ENCODE results near the gene MED20.

The MED20 gene

DNA sequence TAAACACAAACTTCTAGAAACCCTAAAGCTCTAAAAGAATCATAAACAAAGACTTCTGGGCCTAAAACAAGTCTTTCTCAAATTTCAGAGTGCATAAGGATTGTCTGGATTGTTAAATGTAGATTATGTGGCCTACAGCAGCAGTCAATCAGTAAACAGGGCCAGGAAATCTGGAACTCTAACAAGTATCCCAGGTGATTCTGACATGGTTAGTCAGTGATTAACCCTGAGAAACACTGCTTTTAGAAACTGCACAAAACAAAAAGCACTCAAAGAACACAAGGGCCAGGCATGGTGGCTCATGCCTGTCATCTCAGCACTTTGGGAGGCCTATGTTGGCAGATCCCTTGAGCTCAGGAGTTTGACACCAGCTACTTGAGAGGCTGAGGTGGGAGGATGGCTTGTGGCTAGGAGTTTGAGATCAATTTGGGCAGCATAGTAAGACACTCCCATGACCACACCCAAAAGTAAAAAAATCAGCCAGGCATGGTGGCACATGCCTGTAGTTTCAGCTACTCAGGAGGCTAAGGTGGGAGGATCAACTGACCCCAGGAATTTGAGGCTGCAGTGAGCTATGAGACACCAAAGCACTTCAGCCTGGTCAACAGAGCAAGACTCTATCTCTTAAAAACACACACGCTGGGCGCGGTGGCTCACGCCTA lies 5.9 kb downstream of the MED20 start:
- no peaks in the 10 kb centered on the region for H3K9me3 Mint-ChIP-seq
- DNase-seq, result no peak
- CTCF ChIA-PET, result interaction anchor here (0.7 to 2.3 kb wide), 2 partner anchors 10 to 130 kb away, joined by 3 to 6 read pairs; no protein-coding TSS in a partner anchor
- H3K27me3 Mint-ChIP-seq, result no peaks in the 10 kb centered on the region
- H3K27ac Mint-ChIP-seq, result peak overlapping the region; percentile 68
- H3K36me3 Mint-ChIP-seq, result peaks cover 38% of the 10 kb centered on the region
- peaks cover 43% of the 10 kb centered on the region for H3K4me1 Mint-ChIP-seq
- no peak overlapping the region for H3K4me3 Mint-ChIP-seq

DNA sequence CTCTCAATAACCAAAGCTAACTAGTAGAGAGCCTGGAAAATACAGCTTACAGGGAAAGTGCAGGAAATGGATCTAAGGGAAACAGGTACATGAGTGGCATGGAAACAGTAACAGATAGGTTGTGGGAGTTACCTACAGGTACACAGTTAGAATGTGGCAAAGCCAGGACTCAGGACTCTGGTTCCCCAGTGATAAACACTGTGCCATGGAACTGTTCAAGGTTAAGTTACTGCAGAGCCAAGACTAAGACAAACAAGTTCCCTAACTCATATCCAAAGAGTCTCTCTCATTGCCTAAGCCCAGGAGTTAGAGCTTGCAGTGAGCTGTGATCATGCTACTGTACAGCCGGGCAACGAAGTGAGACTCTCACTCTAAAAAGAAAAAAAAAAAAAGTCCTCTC lies 6.6 kb downstream of the MED20 start:
- Mint-ChIP-seq H3K9me3 (no peaks in the 10 kb centered on the region), H3K27ac (no peak overlapping the region), H3K27me3 (no peaks in the 10 kb centered on the region), H3K4me1 (peaks cover 40% of the 10 kb centered on the region), H3K36me3 (peaks cover 38% of the 10 kb centered on the region), H3K4me3 (no peak overlapping the region)
- CTCF ChIA-PET, result interaction anchor here (0.7 kb wide), 1 partner anchor 131 kb away, joined by 3 read pairs; no protein-coding TSS in a partner anchor
- no peak for DNase-seq

DNA sequence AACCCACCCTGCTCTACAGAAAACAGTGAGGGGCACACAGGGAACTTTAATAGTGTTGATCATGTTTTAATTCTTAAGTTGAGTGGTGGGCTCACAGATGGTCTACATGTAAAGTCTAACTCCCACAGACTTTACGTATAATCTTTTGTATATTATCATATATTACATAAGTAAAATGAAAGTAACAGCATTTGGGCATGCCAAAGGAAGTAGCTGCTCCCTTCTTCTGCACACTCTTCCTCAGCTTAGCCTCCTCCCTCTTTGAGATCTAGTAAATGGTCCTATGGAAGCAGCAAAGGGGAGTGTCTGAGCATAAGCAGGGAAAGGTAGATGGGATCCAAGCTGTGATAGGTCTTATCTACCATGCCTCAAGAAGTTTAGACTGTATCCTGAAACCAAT lies 11.2 kb downstream of the MED20 start:
- H3K4me3 Mint-ChIP-seq, result no peak overlapping the region
- H3K36me3 Mint-ChIP-seq, result peaks cover 46% of the 10 kb centered on the region
- no peak for DNase-seq
- H3K27ac Mint-ChIP-seq, result no peak overlapping the region
- peaks cover 32% of the 10 kb centered on the region for H3K4me1 Mint-ChIP-seq
- no peaks in the 10 kb centered on the region for H3K9me3 Mint-ChIP-seq
- CTCF ChIA-PET, result no interaction called here
- H3K27me3 Mint-ChIP-seq, result no peaks in the 10 kb centered on the region

DNA sequence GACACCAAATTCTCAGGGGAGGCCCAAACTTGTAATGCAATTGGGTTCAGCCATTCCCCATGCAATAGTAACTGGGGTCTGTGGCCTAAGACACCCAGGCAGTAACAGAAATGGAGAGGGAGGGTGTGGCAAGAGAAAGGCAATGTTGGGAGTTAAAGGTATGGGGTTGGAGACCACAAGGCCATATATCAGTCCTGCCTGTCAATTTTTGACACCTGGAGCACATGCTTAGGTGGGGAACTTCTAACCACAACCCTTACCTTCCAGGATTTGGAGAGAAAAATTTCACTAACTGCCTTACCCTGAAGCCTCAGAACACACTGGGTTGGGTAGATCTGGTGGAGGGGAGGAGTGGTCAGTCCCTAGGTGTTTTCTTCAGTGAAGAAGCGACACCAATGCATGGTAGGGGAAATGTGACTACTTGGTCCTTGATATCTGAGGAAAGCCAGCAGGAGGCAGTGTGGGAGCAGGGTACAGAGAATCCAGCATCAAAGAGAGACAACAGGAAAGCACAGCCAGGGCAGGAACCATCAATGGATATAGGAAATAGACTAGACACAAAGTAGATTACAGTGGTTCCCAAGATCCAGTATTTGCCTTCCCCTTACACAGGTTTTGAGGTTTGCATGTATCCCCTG lies 18.9 kb downstream of the MED20 start:
- Mint-ChIP-seq H3K27ac (peak overlapping the region; percentile 9), H3K36me3 (peaks cover 27% of the 10 kb centered on the region), H3K27me3 (no peaks in the 10 kb centered on the region), H3K4me3 (no peak overlapping the region), H3K9me3 (no peaks in the 10 kb centered on the region), H3K4me1 (peaks cover 33% of the 10 kb centered on the region)
- CTCF ChIA-PET, result interaction anchor here (0.9 to 7.5 kb wide), 3 partner anchors 37 to 142 kb away, joined by 3 to 112 read pairs (median 3); no protein-coding TSS in a partner anchor
- DNase-seq, result peak; percentile 82

DNA sequence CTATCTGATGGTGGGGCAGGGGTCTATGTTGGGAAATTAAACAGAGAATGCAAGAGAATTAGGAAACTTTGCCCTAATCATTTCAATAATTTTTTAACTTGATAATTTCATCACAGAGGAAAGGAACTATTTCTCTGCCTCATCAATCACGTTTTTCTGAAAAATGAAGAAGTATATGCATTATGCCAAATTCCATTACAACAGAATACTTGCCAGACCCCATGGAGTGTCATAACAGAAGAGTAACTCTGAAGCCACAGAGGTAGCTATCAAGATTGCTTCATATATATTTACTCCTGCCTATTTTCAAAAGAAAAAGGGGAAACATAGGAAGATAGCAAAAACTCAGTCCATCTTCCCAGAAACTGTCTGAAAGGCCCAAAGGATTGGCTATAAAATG lies 20.1 kb downstream of the MED20 start:
- Mint-ChIP-seq H3K9me3 (no peaks in the 10 kb centered on the region), H3K27me3 (no peaks in the 10 kb centered on the region), H3K27ac (no peak overlapping the region), H3K36me3 (peaks cover 23% of the 10 kb centered on the region), H3K4me1 (peaks cover 37% of the 10 kb centered on the region), H3K4me3 (no peak overlapping the region)
- no peak for DNase-seq
- CTCF ChIA-PET, result interaction anchor here (0.7 to 7.5 kb wide), 3 partner anchors 38 to 143 kb away, joined by 3 to 112 read pairs (median 3); no protein-coding TSS in a partner anchor

DNA sequence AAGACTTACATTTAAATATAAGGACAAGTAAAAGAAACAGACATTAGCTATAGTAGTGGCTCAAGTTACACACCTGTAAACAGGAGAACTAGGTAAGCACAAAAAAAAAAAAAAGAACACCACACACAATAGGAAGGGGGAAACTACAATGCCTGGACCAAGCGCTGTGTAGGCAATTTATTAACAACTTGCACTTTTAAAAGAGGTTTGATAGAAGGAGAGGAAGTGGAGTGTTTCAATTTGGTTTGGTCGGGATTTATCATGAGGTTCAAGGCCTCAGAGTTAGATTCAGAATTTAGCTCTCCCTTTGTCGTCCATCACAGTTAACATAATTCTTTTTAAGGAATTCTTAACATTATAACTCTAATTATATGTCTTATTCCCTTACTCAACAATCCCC lies 24.7 kb downstream of the MED20 start:
- no peak for DNase-seq
- H3K4me3 Mint-ChIP-seq, result no peak overlapping the region
- peaks cover 17% of the 10 kb centered on the region for H3K4me1 Mint-ChIP-seq
- no peaks in the 10 kb centered on the region for H3K27me3 Mint-ChIP-seq
- no peaks in the 10 kb centered on the region for H3K9me3 Mint-ChIP-seq
- H3K36me3 Mint-ChIP-seq, result peaks cover 2% of the 10 kb centered on the region
- CTCF ChIA-PET, result interaction anchor here (0.7 to 2.0 kb wide), 6 partner anchors 9 to 152 kb away, joined by 3 to 11 read pairs (median 4); partner anchors contain the start of genes BYSL and MED20
- H3K27ac Mint-ChIP-seq, result peak overlapping the region; percentile 79

DNA sequence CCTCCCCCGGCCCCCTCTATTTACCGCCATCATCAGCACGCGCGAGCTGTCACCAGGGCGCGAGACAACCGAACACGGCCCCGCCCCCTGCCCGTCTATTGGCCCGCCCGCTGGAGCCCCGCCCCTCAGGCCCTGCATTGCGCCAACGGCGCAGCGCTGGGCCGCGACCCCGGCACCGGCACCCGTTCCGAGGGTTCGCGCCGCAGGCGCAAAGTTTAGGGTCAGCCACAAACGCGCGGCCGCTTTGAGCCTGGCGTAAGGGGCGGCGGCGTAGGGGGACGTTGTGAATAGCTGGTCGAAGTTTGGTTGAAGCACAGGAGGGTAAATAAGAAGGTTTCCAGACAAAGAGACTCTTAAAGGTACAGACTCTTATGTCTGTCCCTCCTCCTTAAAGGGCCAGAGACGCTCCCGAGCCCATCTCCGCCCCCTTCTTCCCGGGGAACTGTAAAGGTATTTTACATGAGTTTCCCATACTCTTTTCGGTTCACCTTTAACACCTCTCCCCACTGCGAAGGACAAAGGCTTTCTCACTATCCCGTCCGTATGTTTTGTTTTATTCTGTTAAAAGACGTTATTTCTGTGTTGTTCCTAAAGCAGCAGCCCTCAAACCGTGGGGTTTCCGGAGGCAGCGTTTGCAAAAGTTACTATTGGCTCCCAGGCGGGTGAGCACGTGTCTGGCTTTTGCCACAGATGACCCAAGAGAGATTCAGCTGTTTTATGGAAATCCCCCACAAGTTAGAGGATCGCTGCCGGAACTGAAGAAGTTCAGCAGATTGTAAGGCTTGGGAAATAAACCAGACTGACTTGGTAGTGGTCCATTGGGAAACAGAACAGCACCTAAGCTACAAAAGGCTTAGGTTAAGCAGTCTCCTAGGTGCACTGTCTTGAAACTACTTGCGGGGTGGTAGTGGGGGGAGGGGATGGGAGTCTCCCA lies 25.4 kb downstream of the MED20 start, which contains the start of gene USP49:
USP49 (minus strand) TSS at position 76 of the 934 bp plus-strand sequence. CDS start 88,392 bp downstream, outside the sequence.
- Mint-ChIP-seq H3K4me1 (peaks cover 17% of the 10 kb centered on the region), H3K9me3 (no peaks in the 10 kb centered on the region), H3K36me3 (peaks cover 2% of the 10 kb centered on the region), H3K27ac (peak within 1 kb of the TSS; percentile 79), H3K4me3 (no peak within 1 kb of the TSS), H3K27me3 (no peaks in the 10 kb centered on the region)
- CTCF ChIA-PET, result interaction anchor here (0.7 to 2.0 kb wide), 7 partner anchors 10 to 153 kb away, joined by 3 to 11 read pairs (median 4); partner anchors contain the start of genes BYSL, MED20 and TOMM6
- DNase-seq, result peak; percentile 95

DNA sequence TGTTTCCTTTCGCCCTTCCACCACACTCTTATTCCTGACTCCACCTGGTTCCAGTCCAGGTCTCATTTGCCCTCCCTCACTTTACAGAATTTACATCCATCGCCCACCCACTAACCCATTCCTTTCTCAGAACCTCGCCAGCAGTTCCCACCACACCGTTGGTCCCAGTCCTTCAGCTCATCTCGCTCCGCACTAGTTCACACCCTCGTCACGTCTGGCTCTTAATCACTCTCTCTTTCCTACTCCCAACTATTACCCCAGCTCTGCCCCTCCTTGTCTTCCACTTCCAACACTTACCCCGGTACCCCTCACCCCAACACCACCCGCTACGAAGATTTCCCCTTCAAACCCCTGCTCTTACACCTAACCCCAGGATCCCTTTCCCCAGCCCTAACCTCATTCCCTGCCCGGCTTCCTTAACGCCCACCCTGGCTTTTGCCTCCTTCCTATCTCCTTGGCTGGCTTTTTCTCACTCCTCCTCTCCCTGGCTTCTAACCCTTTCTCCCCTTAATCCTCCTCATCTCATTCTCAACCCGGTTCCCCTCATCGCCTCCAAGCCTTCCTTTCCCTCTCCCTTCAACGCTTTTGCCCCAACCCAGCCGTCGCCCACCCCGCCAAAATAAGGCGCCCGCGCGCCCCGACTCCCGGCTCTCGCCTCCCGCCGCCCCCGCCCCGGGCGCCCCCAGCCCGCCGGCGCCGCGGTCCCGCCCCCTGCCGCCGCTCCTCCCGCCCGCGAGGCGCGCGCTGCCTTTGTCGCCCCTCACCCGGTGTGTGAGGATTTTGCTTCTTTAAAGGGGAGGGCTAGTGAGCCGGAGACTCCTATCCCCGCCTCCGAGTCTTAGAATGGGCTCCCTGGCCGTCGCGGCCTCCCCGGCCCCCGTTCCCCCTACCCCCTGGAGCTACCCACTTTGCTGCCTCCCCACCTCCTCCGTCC lies 26.3 kb downstream of the MED20 start:
- Mint-ChIP-seq H3K36me3 (no peaks in the 10 kb centered on the region), H3K4me3 (no peak overlapping the region), H3K9me3 (no peaks in the 10 kb centered on the region), H3K4me1 (peaks cover 17% of the 10 kb centered on the region), H3K27me3 (no peaks in the 10 kb centered on the region), H3K27ac (peak overlapping the region; percentile 58)
- CTCF ChIA-PET, result interaction anchor here (1.0 to 2.0 kb wide), 6 partner anchors 26 to 154 kb away, joined by 3 to 11 read pairs (median 4); partner anchors contain the start of genes BYSL, MED20 and TOMM6
- no peak for DNase-seq

DNA sequence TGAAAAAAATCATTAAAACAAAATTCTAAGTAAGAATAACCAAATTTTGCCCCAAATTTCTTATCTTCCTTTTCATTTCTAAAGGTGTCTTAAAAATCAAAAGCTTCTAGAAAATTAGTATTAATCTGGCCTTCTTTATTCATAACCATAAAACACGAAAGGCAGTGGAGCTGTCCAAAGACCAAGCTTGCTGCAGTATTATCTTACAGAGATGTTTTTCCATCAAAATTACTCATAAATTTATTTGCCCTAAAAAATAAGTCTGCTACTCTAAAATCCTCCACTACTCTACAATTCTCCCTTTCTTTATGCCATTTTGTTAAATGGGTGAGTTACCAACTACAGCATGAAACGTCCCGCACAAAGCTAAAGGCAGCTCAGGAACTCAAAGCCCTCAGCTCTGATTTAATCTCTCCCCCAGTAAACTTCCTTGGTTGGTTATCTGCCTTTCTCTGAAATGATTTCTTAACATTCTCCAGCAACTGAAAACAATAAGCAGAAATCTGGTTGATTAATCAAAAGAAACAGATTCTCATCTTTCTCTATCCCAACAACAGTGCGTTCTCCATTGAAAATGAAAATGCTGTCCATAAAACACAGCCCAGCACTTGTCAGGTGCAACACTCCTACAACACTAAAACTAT lies 27.9 kb downstream of the MED20 start:
- Mint-ChIP-seq H3K27ac (no peak overlapping the region), H3K27me3 (no peaks in the 10 kb centered on the region), H3K36me3 (no peaks in the 10 kb centered on the region), H3K4me1 (peaks cover 17% of the 10 kb centered on the region), H3K4me3 (no peak overlapping the region), H3K9me3 (no peaks in the 10 kb centered on the region)
- CTCF ChIA-PET, result interaction anchor here (0.8 to 1.3 kb wide), 3 partner anchors 43 to 105 kb away, joined by 3 to 4 read pairs (median 3); partner anchors contain the start of gene TOMM6
- no peak for DNase-seq

DNA sequence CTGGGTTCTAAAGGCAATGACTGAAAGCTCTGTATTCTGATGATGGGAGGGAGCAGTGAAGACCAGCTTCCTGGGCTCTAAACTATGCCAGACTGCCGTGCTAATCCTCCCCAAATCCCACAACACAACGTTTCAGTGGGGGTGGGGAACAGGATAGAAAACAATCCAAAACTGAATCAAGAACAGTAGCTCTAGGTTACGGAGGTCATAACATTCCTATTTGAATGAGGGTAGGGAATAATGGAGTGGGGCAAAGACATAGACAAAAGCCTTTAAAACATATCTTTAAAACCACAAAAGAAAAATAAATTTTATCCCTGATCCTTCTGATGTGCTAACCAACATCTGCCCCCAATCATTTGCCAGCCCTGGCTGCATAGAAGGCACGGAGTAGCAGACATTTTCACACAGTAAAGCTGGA lies 33.6 kb downstream of the MED20 start:
- H3K9me3 Mint-ChIP-seq, result no peaks in the 10 kb centered on the region
- H3K4me1 Mint-ChIP-seq, result peaks cover 2% of the 10 kb centered on the region
- no peak overlapping the region for H3K4me3 Mint-ChIP-seq
- H3K27ac Mint-ChIP-seq, result no peak overlapping the region
- no peak for DNase-seq
- CTCF ChIA-PET, result interaction anchor here (1.1 to 1.2 kb wide), 2 partner anchors 34 to 40 kb away, joined by 3 read pairs; partner anchors contain the start of genes BYSL and MED20
- H3K27me3 Mint-ChIP-seq, result no peaks in the 10 kb centered on the region
- no peaks in the 10 kb centered on the region for H3K36me3 Mint-ChIP-seq

DNA sequence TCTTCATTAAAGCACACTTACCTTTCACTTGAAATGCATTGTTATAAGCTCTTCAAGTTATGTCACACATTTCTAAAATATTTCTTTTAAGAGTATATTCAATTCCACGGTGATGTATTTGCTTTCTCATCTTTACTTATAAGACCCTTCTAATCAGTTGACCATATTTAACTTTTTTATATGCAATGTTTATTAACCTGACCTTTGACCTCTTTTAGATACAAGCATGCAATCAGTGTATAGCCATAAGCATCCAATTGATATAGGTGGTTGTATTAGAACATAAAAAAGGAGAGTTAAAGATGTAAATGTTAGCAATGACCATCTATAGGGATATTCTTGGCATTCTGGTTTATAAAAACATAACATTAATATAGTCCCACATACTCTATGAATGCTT lies 35.0 kb downstream of the MED20 start:
- Mint-ChIP-seq H3K36me3 (no peaks in the 10 kb centered on the region), H3K9me3 (no peaks in the 10 kb centered on the region), H3K27me3 (no peaks in the 10 kb centered on the region), H3K4me3 (no peak overlapping the region), H3K27ac (no peak overlapping the region), H3K4me1 (no peaks in the 10 kb centered on the region)
- CTCF ChIA-PET, result interaction anchor here (0.6 to 1.1 kb wide), 2 partner anchors 218 to 643 kb away, joined by 3 read pairs; no protein-coding TSS in a partner anchor
- no peak for DNase-seq

DNA sequence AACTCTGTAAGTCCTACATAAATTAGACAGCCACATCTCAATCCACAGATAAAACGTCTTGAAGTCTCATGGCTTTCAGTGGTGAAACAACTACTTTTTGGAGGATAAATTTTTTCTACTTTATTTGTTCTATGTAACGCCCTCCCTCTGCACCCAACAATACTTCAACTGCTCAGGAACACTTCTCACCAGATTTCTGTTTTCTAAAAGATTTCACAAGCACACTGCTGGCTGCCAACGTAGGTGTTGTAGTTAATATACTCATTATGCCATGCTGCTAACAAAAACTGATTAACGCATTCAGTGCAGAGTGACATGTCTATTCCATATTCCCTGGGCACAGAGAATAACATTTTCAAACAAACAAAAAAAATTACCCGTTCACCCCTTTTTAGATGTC lies 36.0 kb downstream of the MED20 start:
- no peaks in the 10 kb centered on the region for H3K9me3 Mint-ChIP-seq
- no peak overlapping the region for H3K4me3 Mint-ChIP-seq
- no peak overlapping the region for H3K27ac Mint-ChIP-seq
- no peak for DNase-seq
- no peaks in the 10 kb centered on the region for H3K4me1 Mint-ChIP-seq
- CTCF ChIA-PET, result no interaction called here
- no peaks in the 10 kb centered on the region for H3K36me3 Mint-ChIP-seq
- H3K27me3 Mint-ChIP-seq, result no peaks in the 10 kb centered on the region
